GM21619 (cell line): Measurements from ENCODE around the gene RNF5.
"Not testable (repeated sequence)": the region's sequence is repeated elsewhere in the genome, so short reads cannot be mapped to it uniquely, and the experiment has no call there.

Experiments used
- ATAC-seq: cut with Tn5 transposase; IDR thresholded peaks from one replicate; pipeline ENCODE4 v1.9.1; 2021; ENCODE audit not compliant: unreplicated experiment

Gene RNF5

GRCh38 chr6:32188381-32189068 is 10.3 kb downstream of the RNF5 start:
- no peak for ATAC-seq

- no peak for ATAC-seq
Observed at GRCh38 chr6:32189069-32189741, 11.0 kb downstream of the RNF5 start.

GRCh38 chr6:32189742-32190053 is 11.5 kb downstream of the RNF5 start:
- no peak for ATAC-seq

- ATAC-seq, result peak; percentile 47
Observed at GRCh38 chr6:32190054-32190851, 12.0 kb downstream of the RNF5 start, which contains the start of gene PBX2. TSS of gene PBX2 (minus strand) at chr6:32190202. CDS start at chr6:32189915, 287 bp downstream.

GRCh38 chr6:32190911-32191677 is 12.9 kb downstream of the RNF5 start:
- ATAC-seq, result no peak

GRCh38 chr6:32191696-32192607 is 13.7 kb downstream of the RNF5 start:
- ATAC-seq, result no peak

- no peak for ATAC-seq
Observed at GRCh38 chr6:32192608-32193039, 14.4 kb downstream of the RNF5 start, which contains the start of gene GPSM3. TSS of gene GPSM3 (minus strand) at chr6:32192643. CDS start at chr6:32192513, 130 bp downstream.

GRCh38 chr6:32193096-32193495 is 14.9 kb downstream of the RNF5 start:
- not testable (repeated sequence) for ATAC-seq

- ATAC-seq, result no peak
Observed at GRCh38 chr6:32194388-32194787, 16.2 kb downstream of the RNF5 start.

GRCh38 chr6:32194825-32195651 is 16.8 kb downstream of the RNF5 start:
- no peak for ATAC-seq

- peak; percentile 65 for ATAC-seq
Observed at GRCh38 chr6:32195652-32195901, 17.4 kb downstream of the RNF5 start.

GRCh38 chr6:32195902-32196681 is 17.9 kb downstream of the RNF5 start:
- peak; percentile 67 for ATAC-seq

GRCh38 chr6:32196682-32197616 is 18.7 kb downstream of the RNF5 start:
- no peak for ATAC-seq

GRCh38 chr6:32198345-32198696 is 20.1 kb downstream of the RNF5 start:
- ATAC-seq, result no peak

GRCh38 chr6:32198866-32199265 is 20.7 kb downstream of the RNF5 start:
- ATAC-seq, result no peak

- ATAC-seq, result no peak
Observed at GRCh38 chr6:32200711-32201475, 22.7 kb downstream of the RNF5 start.

GRCh38 chr6:32202186-32202585 is 24.0 kb downstream of the RNF5 start:
- ATAC-seq, result no peak
